Stimulated activated CD4-positive, alpha-beta T cell treated with anti-CD3 and anti-CD28 coated beads, Interleukin-2, amount 100 ng/mL, for 24 hours (primary cell): Measurements from ENCODE around the gene SANBR.

Experiments used
- DNase-seq, 2 donors: peaks; one replicate each; pipeline ENCODE4 v3.0.0-alpha.2; 2020

Gene SANBR

DNA sequence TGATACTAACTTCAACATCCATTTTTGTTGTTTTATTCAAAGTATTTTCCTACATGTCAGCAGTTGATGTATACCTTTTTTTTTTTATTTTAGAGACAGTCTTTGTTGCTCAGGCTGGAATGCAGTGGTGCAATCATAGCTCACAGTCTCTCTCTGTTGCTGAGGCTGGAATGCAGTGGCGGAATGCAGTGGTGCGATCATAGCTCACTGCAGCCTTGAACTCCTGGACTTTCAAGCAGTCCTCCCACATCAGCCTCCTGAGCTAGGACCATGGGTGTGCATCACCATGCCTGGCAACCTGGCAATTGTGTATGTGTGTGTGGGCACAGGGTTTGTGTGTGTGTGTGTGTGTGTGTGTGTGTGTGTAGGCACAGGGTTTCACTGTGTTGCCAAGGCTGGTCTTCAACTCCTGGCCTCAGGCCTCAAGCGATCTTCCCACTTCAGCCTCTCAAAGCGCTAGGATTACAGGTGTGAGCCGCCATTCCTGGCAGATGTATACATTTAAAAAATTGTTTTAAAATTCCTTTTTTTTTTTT is 24.8 kb downstream of the SANBR start:
- DNase-seq: no peak

GRCh38 chr2:61091485-61091884 is 25.8 kb downstream of the SANBR start:
- DNase-seq: no peak

GRCh38 chr2:61096438-61096837 is 30.8 kb downstream of the SANBR start:
- no peak for DNase-seq

DNA sequence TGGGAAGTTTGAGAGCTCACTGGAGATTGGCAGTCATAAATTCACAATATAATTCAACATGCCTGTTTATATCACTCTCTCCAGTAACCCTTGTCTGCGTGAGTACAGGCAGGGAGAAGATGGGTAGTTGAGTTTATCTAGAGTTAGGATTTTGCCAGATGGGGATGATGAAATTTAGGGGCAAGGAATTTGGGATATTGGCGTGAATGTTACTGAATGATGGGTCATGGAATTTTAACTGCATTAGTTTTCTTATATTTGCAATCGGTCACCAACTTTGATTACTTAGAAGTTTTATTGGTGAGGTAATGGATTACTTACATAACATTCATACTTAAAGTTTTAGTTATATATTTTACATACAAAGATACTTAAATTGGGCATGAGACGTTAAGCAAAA is 35.1 kb downstream of the SANBR start:
- no peak for DNase-seq

DNA sequence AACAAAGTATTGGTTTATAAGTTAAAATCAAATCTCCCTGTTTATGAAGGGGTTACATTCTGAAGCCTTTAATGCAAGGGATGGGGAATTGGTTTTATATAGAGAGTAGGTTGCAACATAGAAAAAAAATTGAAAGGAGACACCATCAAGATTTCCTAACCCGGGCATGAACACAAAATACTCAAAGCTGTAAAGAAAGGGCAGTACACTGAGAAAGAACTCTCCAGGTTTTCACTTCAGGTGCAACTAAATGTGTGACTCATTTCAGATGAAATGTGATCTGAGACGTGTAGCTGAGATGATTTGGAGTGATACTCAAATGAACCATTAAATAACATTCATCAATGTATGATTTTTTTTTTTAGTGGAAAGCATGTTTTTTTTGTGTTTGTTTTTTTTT is 43.6 kb downstream of the SANBR start:
- no peak for DNase-seq

DNA sequence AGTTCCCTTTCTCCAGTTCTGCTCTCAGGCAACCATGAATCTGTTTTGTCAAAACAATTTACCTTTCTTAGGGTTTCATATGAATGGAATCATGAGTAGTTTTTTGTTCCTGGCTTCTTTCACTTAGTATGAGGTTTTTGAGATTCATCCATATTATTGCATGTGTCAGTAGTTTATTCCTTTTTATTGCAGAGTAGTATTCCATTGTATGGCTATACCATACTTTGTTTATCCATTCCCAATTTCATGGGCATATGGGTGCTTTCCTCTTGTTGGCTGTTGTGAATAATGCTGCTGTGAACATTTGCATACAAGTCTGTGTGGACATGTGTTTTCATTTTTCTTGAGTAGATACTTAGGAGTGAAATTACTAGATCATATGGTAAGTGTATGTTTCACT is 46.0 kb downstream of the SANBR start:
- no peak for DNase-seq

- no peak for DNase-seq
Observed at GRCh38 chr2:61114147-61114546, 48.5 kb downstream of the SANBR start.
